Measurements from ENCODE around the gene STAB1.

Gene STAB1

GRCh38 chr3:52536369-52537164 is 41.4 kb downstream of the STAB1 start, which contains the start of gene UQCC5:
UQCC5 (plus strand) TSS chr3:52536605; CDS start chr3:52536756, 151 bp downstream.
- DNase-seq (ENCODE audit: low spot score), result peak; percentile 95

- peak; percentile 46 for DNase-seq (ENCODE audit: low spot score)
Measured at GRCh38 chr3:52537165-52537620, 42.1 kb downstream of the STAB1 start.

GRCh38 chr3:52537726-52538421 is 42.7 kb downstream of the STAB1 start:
- DNase-seq (ENCODE audit: low spot score), result no peak

- DNase-seq (ENCODE audit: low spot score), result no peak
Measured at GRCh38 chr3:52539010-52539653, 44.0 kb downstream of the STAB1 start.

GRCh38 chr3:52541050-52541449 is 45.9 kb downstream of the STAB1 start:
- DNase-seq (ENCODE audit: low spot score), result no peak

GRCh38 chr3:52544937-52545336 is 49.8 kb downstream of the STAB1 start:
- no peak for DNase-seq (ENCODE audit: low spot score)

GRCh38 chr3:52546111-52546901 is 51.2 kb downstream of the STAB1 start:
- no peak for DNase-seq (ENCODE audit: low spot score)

- no peak for DNase-seq (ENCODE audit: low spot score)
Measured at GRCh38 chr3:52547143-52547542, 52.0 kb downstream of the STAB1 start.

GRCh38 chr3:52551118-52551517 is 56.0 kb downstream of the STAB1 start:
- DNase-seq (ENCODE audit: low spot score), result no peak

GRCh38 chr3:52552089-52552488 is 57.0 kb downstream of the STAB1 start:
- DNase-seq (ENCODE audit: low spot score), result no peak

GRCh38 chr3:52554026-52554755 is 59.1 kb downstream of the STAB1 start:
- DNase-seq (ENCODE audit: low spot score), result no peak

- DNase-seq (ENCODE audit: low spot score), result no peak
Measured at GRCh38 chr3:52555056-52555455, 59.9 kb downstream of the STAB1 start.

GRCh38 chr3:52557011-52557960 is 62.1 kb downstream of the STAB1 start:
- no peak for DNase-seq (ENCODE audit: low spot score)

GRCh38 chr3:52558436-52558835 is 63.3 kb downstream of the STAB1 start:
- DNase-seq (ENCODE audit: low spot score), result no peak

- DNase-seq (ENCODE audit: low spot score), result no peak
Measured at GRCh38 chr3:52561028-52561747, 66.0 kb downstream of the STAB1 start.

GRCh38 chr3:52563984-52564383 is 68.8 kb downstream of the STAB1 start:
- no peak for DNase-seq (ENCODE audit: low spot score)

GRCh38 chr3:52568069-52568468 is 72.9 kb downstream of the STAB1 start:
- DNase-seq (ENCODE audit: low spot score), result no peak

- no peak for DNase-seq (ENCODE audit: low spot score)
Measured at GRCh38 chr3:52570076-52570475, 74.9 kb downstream of the STAB1 start.

- no peak for DNase-seq (ENCODE audit: low spot score)
Measured at GRCh38 chr3:52572221-52572620, 77.1 kb downstream of the STAB1 start.

All from hematopoietic multipotent progenitor cell treated with erythropoietin and hydrocortisone succinate and interleukin-3 and kit ligand, for 17 days (in vitro differentiated cells).